Measurements from ENCODE around the gene NIFK.

GRCh38 chr2:121686218-121686617 is 50.5 kb downstream of the NIFK start:
- TF ChIP-seq CTCF (conservative IDR thresholded peaks at IDR 0.05; ENCODE audit: low read length), result no peak
- no peak for TF ChIP-seq EZH2phosphoT487 (IDR thresholded peaks at IDR 0.05; ENCODE audit: borderline replicate concordance)
